Measurements from ENCODE around the gene CHST12. TPM values are rescaled to one million over a fixed set of nuclear protein-coding genes. Genes with fewer than 3 reads are reported as not detected.

Gene CHST12
- total RNA-seq, 2 experiments from 2014 or later: 3.9 to 43.4 TPM

DNA sequence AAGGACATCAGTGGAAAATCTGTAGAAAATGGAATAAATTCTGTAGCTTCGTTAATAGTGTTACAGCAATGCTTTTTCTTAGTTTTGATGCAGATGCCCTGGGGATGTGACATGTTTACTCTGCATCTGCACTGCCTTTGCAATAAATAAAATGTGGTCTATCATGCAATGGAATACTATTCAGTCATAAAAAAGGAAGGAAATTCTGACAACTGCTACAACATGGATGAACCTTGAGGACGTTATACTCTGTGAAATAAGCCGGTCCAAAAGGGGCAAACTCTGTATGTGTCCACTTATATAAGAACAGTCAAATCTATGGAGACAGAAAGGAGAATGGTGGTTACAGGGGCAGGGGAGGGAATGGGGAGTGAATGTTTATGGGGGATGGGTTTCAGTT is 59.3 kb downstream of the CHST12 start:
- Histone ChIP-seq H3K9me3 (ENCODE audit: low read length) (no peaks in the 10 kb centered on the region), H3K79me2 (ENCODE audit: insufficient read depth, low read depth, low read length) (no peaks in the 10 kb centered on the region), H3K9me2 (ENCODE audit: insufficient read depth, low read length) (no peaks in the 10 kb centered on the region), H3K36me3 (ENCODE audit: insufficient read depth, low read length) (no peaks in the 10 kb centered on the region), H3K4me3 (ENCODE audit: low read depth, low read length, poor library complexity, severe bottlenecking) (no peak overlapping the region), H3K4me2 (ENCODE audit: low read length) (no peak overlapping the region), H3K4me1 (ENCODE audit: insufficient read depth, low read length, poor library complexity, severe bottlenecking) (no peaks in the 10 kb centered on the region), H4K20me1 (ENCODE audit: insufficient read depth, low read length) (no peaks in the 10 kb centered on the region), H3K27ac (ENCODE audit: low read depth, low read length, poor library complexity, severe bottlenecking) (no peak overlapping the region), H2AFZ (ENCODE audit: low read length) (no peak overlapping the region)
- no TSS peak for BruUV-seq (replicated peaks)
- intact Hi-C loops (cut with micrococcal nuclease; ENCODE audit: unreplicated experiment): no loop called here
- ChIA-PET POLR2A (no interaction called here), CTCF (ENCODE audit: unreplicated experiment) (no interaction called here)
- no peak for DNase-seq (ENCODE audit: low spot score)
- no peak for TF ChIP-seq EZH2phosphoT487 (IDR thresholded peaks at IDR 0.05; ENCODE audit: borderline replicate concordance, low read depth, low read length)
- TF ChIP-seq, protein P1, sequence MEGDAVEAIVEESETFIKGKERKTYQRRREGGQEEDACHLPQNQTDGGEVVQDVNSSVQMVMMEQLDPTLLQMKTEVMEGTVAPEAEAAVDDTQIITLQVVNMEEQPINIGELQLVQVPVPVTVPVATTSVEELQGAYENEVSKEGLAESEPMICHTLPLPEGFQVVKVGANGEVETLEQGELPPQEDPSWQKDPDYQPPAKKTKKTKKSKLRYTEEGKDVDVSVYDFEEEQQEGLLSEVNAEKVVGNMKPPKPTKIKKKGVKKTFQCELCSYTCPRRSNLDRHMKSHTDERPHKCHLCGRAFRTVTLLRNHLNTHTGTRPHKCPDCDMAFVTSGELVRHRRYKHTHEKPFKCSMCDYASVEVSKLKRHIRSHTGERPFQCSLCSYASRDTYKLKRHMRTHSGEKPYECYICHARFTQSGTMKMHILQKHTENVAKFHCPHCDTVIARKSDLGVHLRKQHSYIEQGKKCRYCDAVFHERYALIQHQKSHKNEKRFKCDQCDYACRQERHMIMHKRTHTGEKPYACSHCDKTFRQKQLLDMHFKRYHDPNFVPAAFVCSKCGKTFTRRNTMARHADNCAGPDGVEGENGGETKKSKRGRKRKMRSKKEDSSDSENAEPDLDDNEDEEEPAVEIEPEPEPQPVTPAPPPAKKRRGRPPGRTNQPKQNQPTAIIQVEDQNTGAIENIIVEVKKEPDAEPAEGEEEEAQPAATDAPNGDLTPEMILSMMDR (conservative IDR thresholded peaks at IDR 0.05; ENCODE audit: low read length): no peak

DNA sequence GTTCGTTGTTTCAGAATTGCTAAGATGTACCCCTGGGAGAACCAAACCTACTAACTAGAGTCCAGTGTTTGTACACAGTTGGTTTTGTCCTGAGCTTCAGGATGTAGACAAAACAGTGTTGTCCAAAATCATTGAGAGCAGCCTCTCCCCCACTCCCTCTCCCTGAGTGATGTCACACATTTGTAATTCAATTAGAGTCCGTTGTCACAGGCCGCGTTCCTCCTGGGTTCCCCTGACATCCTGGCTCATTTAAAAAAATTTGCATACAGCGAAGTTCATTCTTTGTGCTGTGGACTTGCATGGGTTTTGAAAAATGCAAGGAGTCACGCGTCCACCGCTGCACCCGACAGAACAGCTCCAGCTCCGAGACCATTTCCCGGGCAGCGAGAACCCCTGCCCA is 62.5 kb downstream of the CHST12 start:
- TF ChIP-seq, protein P1 (conservative IDR thresholded peaks at IDR 0.05; ENCODE audit: low read length): no peak
- no peak for TF ChIP-seq EZH2phosphoT487 (IDR thresholded peaks at IDR 0.05; ENCODE audit: borderline replicate concordance, low read depth, low read length)
- DNase-seq (ENCODE audit: low spot score): no peak
- Histone ChIP-seq H3K4me2 (ENCODE audit: low read length) (no peak overlapping the region), H3K27ac (ENCODE audit: low read depth, low read length, poor library complexity, severe bottlenecking) (no peak overlapping the region), H4K20me1 (ENCODE audit: insufficient read depth, low read length) (no peaks in the 10 kb centered on the region), H2AFZ (ENCODE audit: low read length) (no peak overlapping the region; the same call in 1 of the 2 replicates), H3K79me2 (ENCODE audit: insufficient read depth, low read depth, low read length) (no peaks in the 10 kb centered on the region), H3K4me3 (ENCODE audit: low read depth, low read length, poor library complexity, severe bottlenecking) (no peak overlapping the region), H3K9me2 (ENCODE audit: insufficient read depth, low read length) (no peaks in the 10 kb centered on the region), H3K36me3 (ENCODE audit: insufficient read depth, low read length) (no peaks in the 10 kb centered on the region), H3K9me3 (ENCODE audit: low read length) (no peaks in the 10 kb centered on the region), H3K4me1 (ENCODE audit: insufficient read depth, low read length, poor library complexity, severe bottlenecking) (no peaks in the 10 kb centered on the region)
- POLR2A ChIA-PET: interaction anchor here (0.7 kb wide), 1 partner anchor 126 kb away, joined by 3 read pairs; no protein-coding TSS in a partner anchor
- no TSS peak for BruUV-seq (replicated peaks)
- CTCF ChIA-PET (ENCODE audit: unreplicated experiment): no interaction called here
- intact Hi-C loops (cut with micrococcal nuclease; ENCODE audit: unreplicated experiment): loop anchor here (5.0 kb wide), 1 partner anchor 74 kb away; no protein-coding TSS in a partner anchor

DNA sequence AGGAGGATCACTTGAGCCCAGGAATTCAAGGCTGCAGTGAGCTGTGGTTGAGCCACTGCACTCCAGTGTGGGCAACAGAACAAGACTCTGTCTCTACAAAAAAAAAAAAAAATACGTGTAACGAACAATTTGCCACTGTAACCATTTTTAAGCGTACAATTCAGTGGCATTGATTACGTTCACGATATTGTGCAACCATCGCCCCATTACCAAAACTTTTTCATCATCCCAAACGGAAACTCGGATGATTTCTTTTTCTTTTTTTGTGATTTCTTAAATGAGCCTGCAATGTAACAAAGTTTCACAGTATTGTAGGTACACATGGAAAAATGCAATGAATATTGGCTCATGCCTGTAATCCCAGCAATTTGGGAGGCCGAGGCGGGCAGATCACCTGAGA is 63.3 kb downstream of the CHST12 start:
- TF ChIP-seq, protein P1 (conservative IDR thresholded peaks at IDR 0.05; ENCODE audit: low read length): no peak
- no peak for TF ChIP-seq EZH2phosphoT487 (IDR thresholded peaks at IDR 0.05; ENCODE audit: borderline replicate concordance, low read depth, low read length)
- intact Hi-C loops (cut with micrococcal nuclease; ENCODE audit: unreplicated experiment): loop anchor here (5.0 kb wide), 1 partner anchor 74 kb away; no protein-coding TSS in a partner anchor
- Histone ChIP-seq H2AFZ (ENCODE audit: low read length) (no peak overlapping the region), H3K4me3 (ENCODE audit: low read depth, low read length, poor library complexity, severe bottlenecking) (no peak overlapping the region), H3K27ac (ENCODE audit: low read depth, low read length, poor library complexity, severe bottlenecking) (no peak overlapping the region), H3K9me3 (ENCODE audit: low read length) (no peaks in the 10 kb centered on the region), H4K20me1 (ENCODE audit: insufficient read depth, low read length) (no peaks in the 10 kb centered on the region), H3K36me3 (ENCODE audit: insufficient read depth, low read length) (no peaks in the 10 kb centered on the region), H3K4me2 (ENCODE audit: low read length) (no peak overlapping the region), H3K79me2 (ENCODE audit: insufficient read depth, low read depth, low read length) (no peaks in the 10 kb centered on the region), H3K9me2 (ENCODE audit: insufficient read depth, low read length) (no peaks in the 10 kb centered on the region), H3K4me1 (ENCODE audit: insufficient read depth, low read length, poor library complexity, severe bottlenecking) (no peaks in the 10 kb centered on the region)
- DNase-seq (ENCODE audit: low spot score): no peak
- ChIA-PET CTCF (ENCODE audit: unreplicated experiment) (no interaction called here), POLR2A (interaction anchor here (0.7 kb wide), 2 partner anchors 51 to 125 kb away, joined by 3 to 4 read pairs; no protein-coding TSS in a partner anchor)
- BruUV-seq (replicated peaks): no TSS peak
